ENCODE results near the gene APOA4.

APOA4 gene

DNA sequence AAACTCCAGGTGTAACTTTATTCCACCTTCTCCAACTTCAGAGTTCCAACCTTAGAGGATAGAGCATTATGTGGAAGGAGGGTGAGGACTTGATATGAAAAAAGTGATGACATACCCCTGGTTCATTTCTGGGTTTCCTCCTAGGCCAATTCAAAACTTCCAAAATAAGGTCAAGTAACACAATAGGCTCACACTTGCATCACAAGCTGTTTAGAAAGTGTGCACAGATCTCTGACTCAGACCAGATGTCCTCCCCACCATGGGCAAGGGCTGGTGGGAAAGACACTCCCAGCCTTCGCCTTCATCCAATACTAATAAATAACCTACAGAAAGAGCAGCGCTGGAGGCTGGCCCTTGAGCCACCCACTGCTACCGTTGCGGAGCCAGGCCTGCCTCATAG lies 44.5 kb downstream of the APOA4 start:
- ATAC-seq (ENCODE audit: insufficient read depth, low read depth) = no peak
- no peaks in the 10 kb centered on the region for H3K79me2 ChIP-seq (ENCODE audit: insufficient read depth, low read length)
- H3K9ac ChIP-seq (ENCODE audit: low read depth, low read length) = no peak overlapping the region
- no peak overlapping the region for H3K4me2 ChIP-seq (ENCODE audit: insufficient read depth, low read length)
- no peak for TF ChIP-seq EZH2 (IDR thresholded peaks at IDR 0.05; ENCODE audit: borderline replicate concordance, low read depth, low read length, severe bottlenecking)
- TF ChIP-seq, protein P1, sequence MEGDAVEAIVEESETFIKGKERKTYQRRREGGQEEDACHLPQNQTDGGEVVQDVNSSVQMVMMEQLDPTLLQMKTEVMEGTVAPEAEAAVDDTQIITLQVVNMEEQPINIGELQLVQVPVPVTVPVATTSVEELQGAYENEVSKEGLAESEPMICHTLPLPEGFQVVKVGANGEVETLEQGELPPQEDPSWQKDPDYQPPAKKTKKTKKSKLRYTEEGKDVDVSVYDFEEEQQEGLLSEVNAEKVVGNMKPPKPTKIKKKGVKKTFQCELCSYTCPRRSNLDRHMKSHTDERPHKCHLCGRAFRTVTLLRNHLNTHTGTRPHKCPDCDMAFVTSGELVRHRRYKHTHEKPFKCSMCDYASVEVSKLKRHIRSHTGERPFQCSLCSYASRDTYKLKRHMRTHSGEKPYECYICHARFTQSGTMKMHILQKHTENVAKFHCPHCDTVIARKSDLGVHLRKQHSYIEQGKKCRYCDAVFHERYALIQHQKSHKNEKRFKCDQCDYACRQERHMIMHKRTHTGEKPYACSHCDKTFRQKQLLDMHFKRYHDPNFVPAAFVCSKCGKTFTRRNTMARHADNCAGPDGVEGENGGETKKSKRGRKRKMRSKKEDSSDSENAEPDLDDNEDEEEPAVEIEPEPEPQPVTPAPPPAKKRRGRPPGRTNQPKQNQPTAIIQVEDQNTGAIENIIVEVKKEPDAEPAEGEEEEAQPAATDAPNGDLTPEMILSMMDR (IDR thresholded peaks at IDR 0.05; ENCODE audit: borderline replicate concordance, extremely low read depth, low read length, poor library complexity, severe bottlenecking) = no peak
- no peak overlapping the region for H3K27ac ChIP-seq (ENCODE audit: low read length)
- no peak overlapping the region for H3K4me3 ChIP-seq (ENCODE audit: low read depth in 1 of 2, low read length in 2 of 2)
- no peaks in the 10 kb centered on the region for H3K9me3 ChIP-seq (ENCODE audit: insufficient read depth, low read length, severe bottlenecking)
- H4K20me1 ChIP-seq (ENCODE audit: insufficient read depth, low read length) = no peaks in the 10 kb centered on the region
- DNase-seq = no peak
- no peaks in the 10 kb centered on the region for H3K27me3 ChIP-seq (ENCODE audit: insufficient read depth, low read length, poor library complexity)
- peaks cover 68% of the 10 kb centered on the region for H3K36me3 ChIP-seq (ENCODE audit: insufficient read depth, low read length)
- peaks cover 11% of the 10 kb centered on the region for H3K4me1 ChIP-seq (ENCODE audit: insufficient read depth, low read length)
- H2AFZ ChIP-seq (ENCODE audit: low read depth, low read length) = no peak overlapping the region

DNA sequence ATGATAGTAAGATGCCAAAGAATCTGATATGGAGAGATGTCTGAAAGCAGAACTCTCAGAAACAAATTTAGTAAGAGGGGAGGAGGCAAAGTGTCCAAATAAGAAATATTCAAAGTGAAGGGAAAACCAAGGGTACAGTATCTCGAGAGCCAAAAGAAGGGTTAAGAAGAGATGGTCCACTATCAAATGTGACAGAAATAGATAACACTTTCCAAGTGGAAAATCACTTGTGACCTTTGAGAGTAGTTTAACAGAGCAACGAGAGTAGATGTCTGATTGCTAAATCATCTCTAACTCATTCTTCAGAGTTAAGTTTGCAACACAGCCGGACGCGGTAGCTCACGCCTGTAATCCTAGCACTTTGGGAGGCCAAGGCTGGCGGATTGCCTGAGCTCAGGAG lies 46.0 kb downstream of the APOA4 start:
- no peak for DNase-seq
- no peak overlapping the region for H3K9ac ChIP-seq (ENCODE audit: low read depth, low read length)
- no peak for TF ChIP-seq EZH2 (IDR thresholded peaks at IDR 0.05; ENCODE audit: borderline replicate concordance, low read depth, low read length, severe bottlenecking)
- TF ChIP-seq, protein P1 (IDR thresholded peaks at IDR 0.05; ENCODE audit: borderline replicate concordance, extremely low read depth, low read length, poor library complexity, severe bottlenecking) = no peak
- H3K9me3 ChIP-seq (ENCODE audit: insufficient read depth, low read length, severe bottlenecking) = no peaks in the 10 kb centered on the region
- H3K36me3 ChIP-seq (ENCODE audit: insufficient read depth, low read length) = peaks cover 53% of the 10 kb centered on the region
- no peak for ATAC-seq (ENCODE audit: insufficient read depth, low read depth)
- H3K4me3 ChIP-seq (ENCODE audit: low read depth in 1 of 2, low read length in 2 of 2) = no peak overlapping the region
- H4K20me1 ChIP-seq (ENCODE audit: insufficient read depth, low read length) = no peaks in the 10 kb centered on the region
- peaks cover 10% of the 10 kb centered on the region for H3K79me2 ChIP-seq (ENCODE audit: insufficient read depth, low read length)
- H3K4me2 ChIP-seq (ENCODE audit: insufficient read depth, low read length) = no peak overlapping the region
- no peaks in the 10 kb centered on the region for H3K27me3 ChIP-seq (ENCODE audit: insufficient read depth, low read length, poor library complexity)
- H3K4me1 ChIP-seq (ENCODE audit: insufficient read depth, low read length) = peaks cover 16% of the 10 kb centered on the region
- no peak overlapping the region for H3K27ac ChIP-seq (ENCODE audit: low read length)
- no peak overlapping the region for H2AFZ ChIP-seq (ENCODE audit: low read depth, low read length)

DNA sequence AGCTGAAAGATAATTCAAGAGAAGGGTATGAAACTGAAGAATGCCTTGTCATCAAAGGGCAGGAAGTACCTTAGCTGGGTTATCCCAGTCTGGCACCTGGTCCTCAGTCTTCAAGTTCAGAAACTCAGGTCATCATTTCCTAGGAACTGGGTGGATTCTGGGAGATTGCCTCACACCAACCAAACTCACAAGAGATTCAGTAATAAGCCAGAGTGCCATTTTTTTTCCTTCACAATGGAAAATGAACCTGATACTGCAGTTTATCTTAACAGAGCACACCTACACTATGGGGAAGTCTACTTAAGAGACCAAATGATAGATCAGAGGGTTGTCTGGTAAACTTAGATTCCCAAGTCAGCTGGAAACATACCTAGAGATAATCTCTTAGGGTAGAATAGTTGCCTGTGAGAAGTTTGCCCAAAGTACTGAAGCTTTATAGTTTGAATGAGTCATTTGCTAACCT lies 46.6 kb downstream of the APOA4 start:
- no peak overlapping the region for H3K27ac ChIP-seq (ENCODE audit: low read length)
- no peaks in the 10 kb centered on the region for H3K9me3 ChIP-seq (ENCODE audit: insufficient read depth, low read length, severe bottlenecking)
- peaks cover 49% of the 10 kb centered on the region for H3K36me3 ChIP-seq (ENCODE audit: insufficient read depth, low read length)
- no peak overlapping the region for H3K9ac ChIP-seq (ENCODE audit: low read depth, low read length)
- peaks cover 21% of the 10 kb centered on the region for H3K4me1 ChIP-seq (ENCODE audit: insufficient read depth, low read length)
- TF ChIP-seq, protein P1 (IDR thresholded peaks at IDR 0.05; ENCODE audit: borderline replicate concordance, extremely low read depth, low read length, poor library complexity, severe bottlenecking) = no peak
- no peak for TF ChIP-seq EZH2 (IDR thresholded peaks at IDR 0.05; ENCODE audit: borderline replicate concordance, low read depth, low read length, severe bottlenecking)
- H3K27me3 ChIP-seq (ENCODE audit: insufficient read depth, low read length, poor library complexity) = no peaks in the 10 kb centered on the region
- no peak for DNase-seq
- peaks cover 15% of the 10 kb centered on the region for H3K79me2 ChIP-seq (ENCODE audit: insufficient read depth, low read length)
- ATAC-seq (ENCODE audit: insufficient read depth, low read depth) = no peak
- no peak overlapping the region for H2AFZ ChIP-seq (ENCODE audit: low read depth, low read length)
- no peak overlapping the region for H3K4me2 ChIP-seq (ENCODE audit: insufficient read depth, low read length)
- H3K4me3 ChIP-seq (ENCODE audit: low read depth in 1 of 2, low read length in 2 of 2) = no peak overlapping the region
- no peaks in the 10 kb centered on the region for H4K20me1 ChIP-seq (ENCODE audit: insufficient read depth, low read length)

DNA sequence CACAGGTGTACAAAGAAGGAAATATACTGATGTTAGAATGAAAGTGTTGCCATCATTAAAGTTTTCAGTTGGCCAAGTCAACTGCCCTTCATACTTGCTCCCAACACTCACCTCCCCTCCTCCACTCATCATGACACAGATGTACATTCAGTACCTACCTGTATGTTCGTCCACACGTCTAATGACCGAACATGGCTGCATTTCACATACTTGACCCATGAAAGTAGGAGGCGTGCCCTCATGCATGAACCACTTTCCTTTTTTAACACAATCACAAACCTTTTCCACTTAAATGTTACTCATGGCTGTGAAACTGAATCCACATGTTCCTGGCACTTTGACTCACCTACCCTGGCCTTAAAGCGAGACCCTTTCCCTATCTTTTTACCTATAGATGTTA lies 47.1 kb downstream of the APOA4 start:
- H3K27me3 ChIP-seq (ENCODE audit: insufficient read depth, low read length, poor library complexity) = no peaks in the 10 kb centered on the region
- H3K4me2 ChIP-seq (ENCODE audit: insufficient read depth, low read length) = no peak overlapping the region
- H3K36me3 ChIP-seq (ENCODE audit: insufficient read depth, low read length) = peaks cover 44% of the 10 kb centered on the region
- H3K9me3 ChIP-seq (ENCODE audit: insufficient read depth, low read length, severe bottlenecking) = no peaks in the 10 kb centered on the region
- H3K4me1 ChIP-seq (ENCODE audit: insufficient read depth, low read length) = peaks cover 27% of the 10 kb centered on the region
- H3K27ac ChIP-seq (ENCODE audit: low read length) = no peak overlapping the region
- H4K20me1 ChIP-seq (ENCODE audit: insufficient read depth, low read length) = no peaks in the 10 kb centered on the region
- no peak overlapping the region for H2AFZ ChIP-seq (ENCODE audit: low read depth, low read length)
- ATAC-seq (ENCODE audit: insufficient read depth, low read depth) (no peak), DNase-seq (no peak)
- H3K79me2 ChIP-seq (ENCODE audit: insufficient read depth, low read length) = peaks cover 20% of the 10 kb centered on the region
- no peak for TF ChIP-seq EZH2 (IDR thresholded peaks at IDR 0.05; ENCODE audit: borderline replicate concordance, low read depth, low read length, severe bottlenecking)
- TF ChIP-seq, protein P1 (IDR thresholded peaks at IDR 0.05; ENCODE audit: borderline replicate concordance, extremely low read depth, low read length, poor library complexity, severe bottlenecking) = no peak
- no peak overlapping the region for H3K4me3 ChIP-seq (ENCODE audit: low read depth in 1 of 2, low read length in 2 of 2)
- H3K9ac ChIP-seq (ENCODE audit: low read depth, low read length) = no peak overlapping the region

Measured in DND-41 (cell line).